NCI-H82 (cell line): ENCODE measurements around the gene IMMP2L.

Experiments
- DNase-seq: peaks from one replicate; lab custom pipeline; 2025; lab: John Stamatoyannopoulos, UW

Gene IMMP2L

DNA sequence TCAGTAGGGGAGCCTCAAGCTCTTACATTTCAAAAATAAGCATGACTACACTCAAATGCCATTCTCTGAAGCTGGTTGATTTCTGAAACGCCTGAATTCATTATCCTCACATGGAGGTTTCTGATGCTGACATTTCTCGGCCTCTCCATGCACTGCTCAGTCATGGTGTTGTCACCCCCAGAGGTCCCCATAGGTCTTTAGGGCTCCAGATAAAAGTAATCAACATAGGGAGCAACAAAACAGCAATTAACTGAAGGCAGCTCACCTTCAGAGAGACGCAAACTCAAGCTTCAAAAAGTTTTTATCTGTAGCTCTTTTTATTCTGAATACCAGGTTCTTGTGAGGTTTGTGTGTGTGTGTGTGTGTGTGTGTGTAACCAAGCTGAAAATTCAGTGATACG lies 694.5 kb downstream of the IMMP2L start:
- no peak for DNase-seq

DNA sequence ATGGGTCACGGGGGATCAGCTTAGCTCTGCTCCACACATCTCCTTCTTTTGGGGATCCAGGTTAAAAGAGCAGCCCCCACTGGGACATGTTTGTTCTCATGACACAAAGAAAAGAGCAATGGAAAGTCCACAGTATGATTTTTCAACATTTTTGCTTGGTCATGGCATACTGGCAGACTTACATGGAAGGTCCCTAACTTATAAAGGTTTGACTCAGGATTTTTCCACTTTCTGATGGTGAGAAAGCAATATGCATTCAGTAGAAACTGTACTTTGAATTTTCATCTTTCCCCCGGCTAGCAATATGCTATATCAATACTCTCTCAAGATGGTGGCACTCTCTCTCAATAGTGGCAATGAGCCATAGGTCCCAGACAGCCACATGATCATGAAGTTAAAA lies 699.0 kb downstream of the IMMP2L start:
- no peak for DNase-seq

DNA sequence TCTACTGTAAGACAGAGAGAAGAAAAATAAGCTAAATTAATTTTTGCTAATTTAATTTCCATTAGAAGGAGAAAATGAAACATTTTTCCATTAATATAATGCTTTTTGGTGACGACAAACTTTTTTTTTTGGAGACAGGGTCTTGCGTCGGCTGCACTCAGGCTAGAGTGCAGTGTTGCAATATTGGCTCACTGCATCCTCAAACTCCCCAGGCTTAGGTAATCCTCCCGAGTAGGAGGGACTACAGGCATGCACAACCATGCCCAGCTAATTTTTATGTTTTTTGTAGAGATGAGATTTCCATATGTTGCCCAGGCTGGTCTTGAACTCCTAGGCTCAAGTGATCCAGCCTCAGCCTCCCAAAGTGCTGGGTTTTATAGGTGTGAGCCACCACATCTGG lies 701.1 kb downstream of the IMMP2L start:
- DNase-seq, result no peak

DNA sequence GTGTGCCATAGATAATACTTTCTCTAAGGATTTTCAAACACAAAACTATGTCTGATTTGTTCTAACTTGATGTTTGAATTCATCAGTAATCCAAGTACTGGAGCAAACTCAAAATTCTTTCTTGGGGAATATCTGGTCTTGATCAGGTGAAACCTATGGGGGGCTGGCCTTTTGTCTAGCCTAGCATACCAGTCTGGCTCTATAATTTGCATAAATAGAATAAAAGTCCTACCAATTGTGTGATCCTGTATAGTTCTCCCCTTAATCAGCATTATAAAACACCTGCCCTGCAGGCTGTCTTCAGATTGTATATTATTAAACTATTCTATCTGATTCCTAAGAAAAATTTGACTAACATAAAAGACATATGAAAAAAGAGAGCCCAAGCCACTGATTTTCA lies 705.2 kb downstream of the IMMP2L start:
- no peak for DNase-seq

DNA sequence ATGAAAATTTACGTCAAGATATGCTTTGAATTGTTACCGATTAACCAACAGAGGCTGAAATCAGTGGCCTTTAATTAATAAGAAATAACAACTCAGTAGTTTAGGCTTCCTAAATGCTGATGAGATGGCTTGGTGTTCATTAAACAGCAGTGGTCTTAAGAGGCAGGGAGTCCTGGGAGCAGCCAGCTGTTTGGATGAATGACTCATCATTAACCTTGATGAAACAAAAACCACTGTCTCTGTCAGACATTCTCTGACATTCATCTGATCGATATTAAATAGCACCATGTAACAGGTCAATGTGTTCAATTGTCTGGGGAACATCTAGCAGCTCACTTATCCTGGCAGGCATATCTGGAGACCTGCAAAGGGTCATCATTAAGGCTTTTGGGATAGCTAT lies 705.6 kb downstream of the IMMP2L start:
- peak; percentile 30 for DNase-seq

DNA sequence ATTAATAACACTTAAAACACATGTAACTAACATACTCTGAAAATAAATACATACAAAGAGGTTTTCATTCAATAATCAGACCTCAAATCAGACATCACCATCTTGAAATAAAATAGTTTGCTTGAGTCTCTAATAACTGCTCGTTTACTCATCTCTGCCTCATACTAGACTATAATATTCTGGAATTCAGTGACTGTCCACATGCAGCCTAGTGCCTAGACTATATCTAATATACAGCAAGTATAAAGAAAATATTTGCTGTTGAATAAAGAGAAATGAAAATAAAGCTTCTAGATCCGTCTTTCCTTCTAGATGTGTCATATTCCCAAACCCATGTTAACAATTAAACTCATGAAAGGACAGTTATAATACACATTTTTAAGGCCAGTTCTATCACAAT lies 707.6 kb downstream of the IMMP2L start:
- no peak for DNase-seq

DNA sequence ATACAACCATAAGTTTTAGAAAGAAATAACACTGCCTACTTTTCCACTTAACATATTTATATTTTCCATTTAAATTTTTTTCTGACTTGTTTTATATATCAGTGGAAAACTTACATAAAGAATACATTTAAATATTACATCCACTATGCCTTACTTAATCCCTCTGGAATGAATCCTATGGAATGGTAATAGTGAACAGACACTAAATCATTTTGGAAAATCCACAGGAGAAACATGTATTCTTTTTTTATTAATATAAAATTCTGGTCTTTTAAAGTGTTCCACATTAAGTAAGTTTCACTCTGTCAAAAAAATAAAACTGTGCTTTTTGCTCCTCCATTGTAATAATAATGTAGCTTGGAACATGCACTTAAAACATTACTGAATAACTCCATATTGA lies 708.1 kb downstream of the IMMP2L start:
- DNase-seq, result no peak

DNA sequence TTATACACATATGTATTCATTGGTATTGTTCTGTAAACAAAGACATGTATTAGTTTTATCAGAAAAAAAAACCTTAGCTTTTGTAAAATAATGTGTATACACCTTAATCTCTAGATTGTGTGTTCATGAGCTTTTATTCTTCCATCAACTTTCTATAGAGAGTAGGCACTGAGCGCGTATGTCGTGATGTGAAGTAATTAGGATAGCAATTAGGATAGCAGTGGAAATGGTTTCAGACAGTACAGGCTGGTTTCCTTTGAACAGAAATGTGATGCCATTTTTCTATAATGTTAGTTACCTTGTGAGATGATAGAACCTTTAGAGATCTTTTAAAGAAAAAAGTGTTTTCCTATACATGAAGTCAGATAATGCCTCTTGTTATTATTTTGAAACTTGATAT lies 709.0 kb downstream of the IMMP2L start:
- DNase-seq, result no peak

DNA sequence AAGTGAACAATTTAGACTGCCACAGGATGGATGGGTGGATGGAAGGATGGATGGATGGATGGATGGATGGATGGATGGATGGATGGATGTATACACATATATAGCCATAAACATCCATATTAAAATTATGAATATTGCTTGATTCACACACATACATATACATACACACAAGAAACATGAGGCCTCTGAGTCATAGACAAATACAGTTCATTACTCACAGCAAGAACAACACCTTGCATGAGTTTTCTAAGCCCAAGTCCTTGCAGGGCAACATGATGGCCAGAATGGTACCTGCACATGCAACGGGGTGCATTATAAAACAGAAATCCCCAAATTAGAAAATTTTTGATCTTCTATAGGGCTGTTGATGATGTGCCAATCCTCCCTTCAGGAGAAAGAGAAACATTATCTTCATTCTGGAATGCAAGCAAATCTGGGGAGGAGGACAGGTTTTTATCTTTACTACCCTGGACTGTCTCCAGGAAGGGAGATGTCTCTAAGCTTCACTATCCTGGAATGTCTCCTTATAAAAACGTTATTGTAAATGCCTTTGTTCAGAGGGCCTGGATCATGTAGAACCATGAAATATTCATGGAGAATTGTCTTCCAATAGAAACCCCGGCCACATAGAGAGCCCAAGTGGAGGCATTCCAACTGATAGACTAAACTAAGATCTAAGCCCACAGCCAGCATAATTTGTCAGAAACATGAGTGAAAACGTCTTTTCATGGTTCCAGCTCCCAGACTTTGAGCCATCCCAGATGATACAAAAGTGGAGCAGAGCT lies 709.9 kb downstream of the IMMP2L start:
- no peak for DNase-seq

DNA sequence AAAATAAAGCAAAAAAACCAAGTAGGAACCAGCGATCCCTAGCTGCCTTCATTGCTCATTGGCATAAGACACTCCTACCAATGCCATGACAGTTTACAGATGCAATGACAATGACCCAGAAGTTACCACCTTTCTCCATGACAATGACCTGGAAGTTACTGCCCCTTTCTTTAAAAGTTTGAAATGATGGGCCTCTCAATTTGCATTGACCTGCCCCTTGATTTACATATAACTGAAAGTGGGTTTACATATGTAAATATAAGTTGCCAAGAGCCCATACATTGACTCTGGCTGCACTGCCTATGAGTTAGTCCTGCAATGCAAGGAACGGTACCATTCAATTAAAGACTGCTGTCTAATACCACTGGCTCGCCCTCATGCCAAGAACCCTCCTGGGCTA lies 712.1 kb downstream of the IMMP2L start:
- no peak for DNase-seq

DNA sequence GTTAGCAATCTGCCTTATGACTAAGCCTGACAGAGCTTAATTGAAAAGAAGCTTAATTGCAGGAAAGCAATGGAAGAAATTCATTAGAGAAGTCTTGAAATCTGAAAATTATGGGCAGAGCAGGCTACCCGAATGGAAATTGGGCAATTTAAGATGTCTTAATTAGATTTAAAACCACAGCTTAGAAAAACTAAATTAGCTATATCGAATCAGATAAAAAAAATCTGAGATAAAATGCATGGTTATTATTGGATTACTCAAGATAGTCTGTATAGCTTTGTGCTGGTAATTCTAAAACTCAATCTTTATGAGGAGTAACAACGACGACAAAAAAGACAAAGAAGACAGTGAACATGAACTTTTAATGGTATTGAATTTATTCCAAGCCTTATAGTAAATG lies 719.5 kb downstream of the IMMP2L start:
- DNase-seq, result peak; percentile 52

DNA sequence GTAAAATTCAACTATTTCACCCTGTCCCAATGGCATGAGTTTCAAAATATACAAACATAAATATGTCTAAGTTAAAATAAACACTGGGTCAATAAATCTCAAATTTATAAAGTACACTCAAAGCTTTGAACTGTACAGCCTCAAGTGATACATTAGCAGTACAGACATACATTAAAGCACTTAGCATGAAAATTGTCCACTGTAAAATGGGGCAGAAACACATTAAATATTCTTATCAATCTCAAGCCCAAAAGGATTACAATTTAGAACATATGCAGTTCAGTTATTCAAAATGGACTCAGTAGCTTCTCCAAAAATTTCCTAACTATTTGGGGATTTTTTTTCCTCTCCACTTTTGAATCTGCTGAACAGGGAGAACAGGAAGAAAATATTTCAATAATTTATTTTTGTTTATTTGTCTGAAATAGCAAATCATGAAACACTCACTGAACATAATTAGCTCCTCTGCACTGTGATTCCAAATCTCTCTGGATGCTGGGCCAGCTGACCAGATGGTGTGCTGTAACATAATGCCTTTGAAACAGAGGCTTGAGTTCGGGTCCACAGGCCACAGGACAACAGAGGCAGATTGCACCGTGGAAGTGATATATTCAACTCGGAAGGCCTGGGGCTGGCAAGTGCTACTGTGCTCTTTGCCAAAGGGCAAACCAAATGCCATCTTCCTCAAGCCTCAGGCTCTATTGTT lies 720.3 kb downstream of the IMMP2L start:
- peak; percentile 91 for DNase-seq

DNA sequence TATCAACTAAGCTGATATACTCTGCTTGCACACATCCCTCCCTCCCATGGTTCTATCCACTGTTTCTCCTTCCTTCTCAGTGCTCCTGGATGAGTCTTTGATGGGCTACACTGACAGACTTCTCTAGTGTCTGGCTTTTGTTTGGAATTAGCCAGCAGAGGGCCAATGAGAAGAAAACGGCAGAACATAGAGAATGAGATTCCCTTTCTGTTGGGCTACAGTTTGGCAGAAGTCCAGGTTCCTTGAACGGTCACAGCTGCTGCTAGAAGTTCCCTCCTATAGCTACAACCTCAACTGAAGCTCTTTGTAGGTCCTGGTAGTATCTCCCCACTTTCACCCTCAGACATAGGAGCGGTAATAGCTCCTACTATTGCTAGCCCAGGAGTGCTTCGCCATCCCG lies 722.4 kb downstream of the IMMP2L start:
- peak; percentile 95 for DNase-seq

DNA sequence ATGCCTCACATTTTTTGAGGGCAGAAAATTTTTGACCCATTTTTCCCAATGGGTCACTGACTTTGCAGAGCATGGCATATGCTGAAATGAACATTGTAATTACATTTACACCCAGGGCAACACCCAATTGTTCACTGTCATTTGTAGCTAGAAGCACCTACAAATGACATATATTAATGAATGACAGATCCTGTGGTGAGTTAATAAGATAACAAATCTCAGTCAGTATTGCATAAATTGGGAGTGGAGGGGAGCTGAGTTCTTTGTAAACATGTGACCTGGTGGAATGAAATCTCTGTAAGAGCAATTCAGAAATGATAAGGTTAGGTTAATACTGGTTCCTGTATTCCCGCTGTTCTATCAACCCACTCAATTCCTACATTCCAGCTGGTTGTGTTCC lies 726.4 kb downstream of the IMMP2L start:
- DNase-seq, result no peak

DNA sequence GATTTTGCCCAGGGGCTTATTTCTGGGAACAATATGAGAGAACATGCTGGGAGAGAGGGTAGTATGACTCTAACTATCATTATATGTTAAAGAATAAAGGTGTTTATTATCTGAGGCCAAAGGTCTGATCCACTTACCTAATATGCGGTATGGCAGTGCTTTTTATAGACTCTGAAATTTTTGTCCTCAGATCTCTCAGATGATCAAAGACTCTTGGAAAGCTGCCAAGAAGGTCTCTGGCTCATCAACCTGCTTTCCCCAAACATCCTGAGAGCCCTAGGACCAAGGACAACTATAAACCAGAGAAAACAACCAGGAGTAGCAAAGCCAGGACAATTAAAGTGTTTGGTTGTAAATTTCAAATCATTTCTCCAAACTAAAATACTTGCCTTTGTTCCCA lies 727.1 kb downstream of the IMMP2L start:
- peak; percentile 73 for DNase-seq

DNA sequence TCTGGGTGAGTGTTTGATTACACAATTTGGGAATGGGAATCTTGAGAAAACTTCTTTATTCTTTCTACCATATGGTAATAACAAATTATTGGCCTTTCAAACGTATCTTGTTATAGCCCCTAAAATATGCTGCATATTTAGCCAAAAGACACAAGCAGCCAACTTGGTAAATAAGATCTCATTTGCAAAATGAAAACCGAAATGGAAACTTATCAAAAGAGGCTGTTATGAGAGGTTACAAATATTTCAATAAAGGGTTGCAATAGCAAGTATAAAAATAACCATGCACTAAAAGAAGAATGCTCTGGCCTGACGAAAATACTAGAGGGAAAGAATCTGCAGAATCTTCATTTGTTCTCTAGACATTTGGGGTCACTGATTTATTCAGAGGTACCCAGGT lies 730.9 kb downstream of the IMMP2L start:
- DNase-seq, result no peak

DNA sequence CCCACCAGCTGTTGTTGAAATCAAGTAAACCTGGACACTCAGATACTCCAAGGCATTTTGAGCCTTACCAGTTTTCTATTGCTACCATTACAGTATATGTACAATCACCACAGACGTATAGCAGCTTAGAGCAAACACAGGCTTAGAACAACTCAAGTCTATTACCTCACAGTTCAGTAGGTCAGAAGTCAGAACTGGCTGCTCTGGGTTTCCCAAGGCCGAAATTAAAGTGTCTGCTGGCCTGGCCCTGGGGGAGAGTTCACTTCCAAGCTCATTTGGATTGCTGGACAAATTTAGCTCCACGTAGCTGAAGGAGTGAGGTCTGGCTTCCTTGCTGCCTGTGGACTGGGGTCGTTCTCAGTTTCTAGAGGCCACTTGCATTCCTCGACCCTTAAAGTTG lies 731.5 kb downstream of the IMMP2L start:
- DNase-seq, result no peak

DNA sequence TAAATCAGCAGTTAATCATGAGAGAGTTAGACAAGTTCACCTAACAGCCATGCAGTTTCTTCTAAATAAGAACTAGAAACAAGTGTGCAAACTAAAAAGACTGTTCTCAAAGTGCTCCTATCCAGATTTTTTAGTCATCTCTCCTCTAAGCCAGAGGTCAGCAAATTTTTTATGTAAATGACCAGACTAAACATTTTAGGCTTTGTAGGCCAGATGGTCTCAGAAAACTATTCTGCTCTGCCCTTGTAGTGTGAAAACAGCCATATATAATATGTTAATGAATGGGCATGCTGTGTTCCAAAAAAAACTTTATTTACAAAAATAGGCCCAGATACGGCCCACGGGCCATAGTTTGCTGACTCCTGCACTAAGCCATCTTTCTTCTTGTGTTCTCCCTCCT lies 734.4 kb downstream of the IMMP2L start:
- DNase-seq, result no peak

DNA sequence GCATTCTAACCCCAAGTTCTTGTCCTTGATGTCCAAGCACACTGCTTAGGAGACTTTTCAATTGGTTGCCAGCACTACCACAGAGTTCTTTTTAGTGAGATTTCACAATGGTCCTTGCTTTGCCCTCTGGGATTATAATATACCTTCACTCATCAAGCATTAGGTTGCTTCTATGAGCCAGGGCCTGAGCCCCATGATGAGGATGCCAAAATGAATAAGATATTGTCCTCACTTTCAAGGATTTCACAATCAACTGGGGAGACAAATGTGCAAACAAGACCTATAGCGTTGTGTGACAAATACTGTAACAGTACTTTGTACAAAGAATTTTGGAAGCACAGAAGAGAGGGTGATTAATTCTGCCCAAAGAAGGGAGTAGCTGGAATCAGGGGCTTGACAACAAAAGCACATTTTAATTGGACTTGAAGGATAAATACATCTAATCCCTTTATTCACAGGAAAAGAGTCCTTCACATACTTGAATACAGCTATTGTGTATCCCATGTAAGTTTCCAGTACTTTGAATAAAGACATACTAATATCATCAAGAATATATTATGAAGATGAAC lies 734.9 kb downstream of the IMMP2L start:
- peak; percentile 65 for DNase-seq

DNA sequence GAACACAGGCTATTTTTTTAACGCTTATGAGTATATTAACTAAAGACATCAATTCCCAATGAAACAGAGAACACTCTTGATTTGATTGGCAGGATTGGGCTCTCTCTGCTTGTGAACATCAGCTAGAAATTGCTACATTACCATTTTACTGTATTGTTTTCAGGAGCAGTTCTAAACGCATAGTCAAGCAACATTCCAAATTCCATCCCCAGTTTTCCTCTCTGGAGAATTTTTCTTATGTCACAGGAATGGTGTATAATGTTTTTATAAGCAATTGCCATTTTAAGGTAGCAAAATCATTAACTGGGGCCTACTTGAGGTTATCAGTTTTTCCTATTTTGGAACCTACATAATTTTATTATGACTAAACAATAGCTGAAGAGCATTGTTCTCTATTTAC lies 748.3 kb downstream of the IMMP2L start:
- DNase-seq, result no peak

DNA sequence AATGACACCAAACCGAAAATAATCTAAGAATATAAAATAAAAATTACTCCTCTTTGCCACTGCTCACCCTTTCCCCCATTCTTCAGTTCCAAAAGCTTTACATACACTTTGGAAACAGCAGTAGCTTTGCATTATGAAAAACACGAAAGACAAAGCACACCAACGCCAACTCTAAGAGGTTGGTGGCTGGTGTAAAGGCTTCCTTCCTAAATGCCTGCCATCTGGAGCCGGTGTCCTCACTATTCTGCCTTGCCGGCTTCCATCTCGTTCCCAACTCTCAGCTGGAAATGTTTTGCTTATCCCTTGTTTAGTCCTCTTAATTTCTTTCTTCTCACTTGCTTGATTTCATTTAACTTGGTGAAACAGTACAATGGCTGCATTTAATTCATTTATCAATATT lies 752.5 kb downstream of the IMMP2L start:
- DNase-seq, result no peak

DNA sequence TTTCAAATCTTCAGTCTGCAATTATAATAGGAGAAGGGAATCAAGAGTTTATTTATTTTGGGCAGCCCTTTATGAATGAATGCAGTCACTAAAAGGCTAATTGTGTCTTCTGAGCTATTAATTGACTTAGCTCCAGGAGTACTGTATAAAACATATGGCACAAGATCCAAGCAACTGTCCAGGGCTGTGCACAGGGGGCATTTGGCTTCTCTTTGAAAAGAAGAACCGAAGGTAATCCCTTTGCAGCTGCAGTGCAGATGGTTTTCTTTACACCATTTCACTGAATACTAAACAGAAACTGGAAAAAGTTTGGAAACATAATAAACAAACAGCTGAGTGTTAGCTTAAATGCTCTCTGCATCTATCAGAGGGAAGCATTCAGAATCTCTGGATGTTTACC lies 753.9 kb downstream of the IMMP2L start:
- peak; percentile 95 for DNase-seq

DNA sequence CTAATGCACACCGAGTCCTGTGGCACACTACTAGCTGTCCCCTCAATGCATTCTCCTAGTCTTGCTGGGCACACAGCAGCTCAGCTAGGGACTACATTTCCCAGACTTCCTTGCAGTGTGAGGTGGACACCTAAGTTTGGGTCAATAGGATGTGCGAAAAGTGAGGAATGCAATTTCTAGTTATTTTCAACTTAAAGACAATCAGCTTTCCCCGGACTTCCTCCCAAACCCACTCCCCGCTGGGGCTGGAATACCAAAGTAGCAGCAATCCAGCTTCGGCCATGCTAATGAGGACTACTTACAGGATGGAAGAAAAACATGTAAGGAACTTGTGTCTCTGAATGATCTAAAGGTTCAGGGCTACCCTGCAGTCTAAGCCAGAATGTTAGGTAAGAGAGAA lies 757.8 kb downstream of the IMMP2L start:
- DNase-seq, result no peak
